PFSK-1 (cell line): ENCODE results near the gene UBAP2.

ENCODE experiments used
- POLR2AphosphoS5 ChIP-seq: IDR thresholded peaks from 2 replicates; pipeline ENCODE4 v1.6.1; 2012; ENCODE audit warnings: low read depth, mild to moderate bottlenecking, control low read depth, low read length, moderate library complexity
- TF ChIP-seq, protein P1 (sequence below), 2 experiments: IDR thresholded peaks; 2 replicates each; pipeline versions ENCODE4 v1.6.1 to v1.8.0; 2011 to 2012; ENCODE audit warnings: low read depth in 2 of 2, low read length in 2 of 2, control low read depth in 1 of 2, inconsistent platforms in 1 of 2, mild to moderate bottlenecking in 1 of 2, moderate library complexity in 1 of 2; ENCODE audit not compliant: insufficient read depth in 1 of 2

DNA sequence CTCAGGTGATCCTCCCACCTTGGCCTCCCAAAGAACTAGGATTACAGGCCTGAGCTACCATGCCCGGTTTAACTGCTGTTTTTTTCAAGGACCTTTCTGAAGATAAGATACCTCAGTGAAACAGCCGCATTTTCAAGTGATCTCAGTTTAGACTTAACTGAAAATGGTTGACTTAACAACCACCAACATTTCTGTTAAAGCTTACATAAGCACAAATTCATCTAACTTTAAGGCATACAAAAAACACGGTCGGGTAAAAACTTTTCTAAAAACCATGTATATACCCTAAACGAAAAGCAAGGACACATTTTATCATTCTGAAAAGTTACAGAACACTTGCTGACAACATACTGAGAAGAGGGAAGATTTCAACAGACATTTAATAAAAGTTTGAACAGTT, 22.9 kb downstream of the UBAP2 start:
- TF ChIP-seq, protein P1, sequence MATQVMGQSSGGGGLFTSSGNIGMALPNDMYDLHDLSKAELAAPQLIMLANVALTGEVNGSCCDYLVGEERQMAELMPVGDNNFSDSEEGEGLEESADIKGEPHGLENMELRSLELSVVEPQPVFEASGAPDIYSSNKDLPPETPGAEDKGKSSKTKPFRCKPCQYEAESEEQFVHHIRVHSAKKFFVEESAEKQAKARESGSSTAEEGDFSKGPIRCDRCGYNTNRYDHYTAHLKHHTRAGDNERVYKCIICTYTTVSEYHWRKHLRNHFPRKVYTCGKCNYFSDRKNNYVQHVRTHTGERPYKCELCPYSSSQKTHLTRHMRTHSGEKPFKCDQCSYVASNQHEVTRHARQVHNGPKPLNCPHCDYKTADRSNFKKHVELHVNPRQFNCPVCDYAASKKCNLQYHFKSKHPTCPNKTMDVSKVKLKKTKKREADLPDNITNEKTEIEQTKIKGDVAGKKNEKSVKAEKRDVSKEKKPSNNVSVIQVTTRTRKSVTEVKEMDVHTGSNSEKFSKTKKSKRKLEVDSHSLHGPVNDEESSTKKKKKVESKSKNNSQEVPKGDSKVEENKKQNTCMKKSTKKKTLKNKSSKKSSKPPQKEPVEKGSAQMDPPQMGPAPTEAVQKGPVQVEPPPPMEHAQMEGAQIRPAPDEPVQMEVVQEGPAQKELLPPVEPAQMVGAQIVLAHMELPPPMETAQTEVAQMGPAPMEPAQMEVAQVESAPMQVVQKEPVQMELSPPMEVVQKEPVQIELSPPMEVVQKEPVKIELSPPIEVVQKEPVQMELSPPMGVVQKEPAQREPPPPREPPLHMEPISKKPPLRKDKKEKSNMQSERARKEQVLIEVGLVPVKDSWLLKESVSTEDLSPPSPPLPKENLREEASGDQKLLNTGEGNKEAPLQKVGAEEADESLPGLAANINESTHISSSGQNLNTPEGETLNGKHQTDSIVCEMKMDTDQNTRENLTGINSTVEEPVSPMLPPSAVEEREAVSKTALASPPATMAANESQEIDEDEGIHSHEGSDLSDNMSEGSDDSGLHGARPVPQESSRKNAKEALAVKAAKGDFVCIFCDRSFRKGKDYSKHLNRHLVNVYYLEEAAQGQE (IDR thresholded peaks at IDR 0.05; ENCODE audit: insufficient read depth in 1 of 2, low read depth in 2 of 2, low read length in 2 of 2), result no peak
- no peak for TF ChIP-seq POLR2AphosphoS5
